GM18502 (cell line): Measurements from ENCODE around the gene GPSM1.

Source experiments
- ATAC-seq: cut with Tn5 transposase; IDR thresholded peaks from one replicate; pipeline ENCODE4 v1.9.1; 2021; ENCODE audit warnings: mild to moderate bottlenecking; ENCODE audit not compliant: unreplicated experiment, poor library complexity

The GPSM1 gene

GRCh38 chr9:136327304-136327974, at the start of gene GPSM1:
TSS of gene GPSM1 (plus strand) at chr9:136327539. CDS start at chr9:136327696, 157 bp downstream.
- ATAC-seq = no peak

GRCh38 chr9:136277746-136278145, 49.6 kb upstream of the GPSM1 start:
- no peak for ATAC-seq

- no peak for ATAC-seq
These were observed 49.1 kb upstream of the GPSM1 start for GRCh38 chr9:136278221-136278620.

- ATAC-seq = no peak
These were observed 48.4 kb upstream of the GPSM1 start for GRCh38 chr9:136278894-136279293.

- no peak for ATAC-seq
These were observed 47.9 kb upstream of the GPSM1 start for GRCh38 chr9:136279471-136279870.

- ATAC-seq = no peak
These were observed 46.6 kb upstream of the GPSM1 start for GRCh38 chr9:136280535-136281315.

GRCh38 chr9:136281421-136282271, 45.7 kb upstream of the GPSM1 start:
- no peak for ATAC-seq

- no peak for ATAC-seq
These were observed 45.0 kb upstream of the GPSM1 start for GRCh38 chr9:136282272-136282861.

- ATAC-seq = no peak
These were observed 43.8 kb upstream of the GPSM1 start for GRCh38 chr9:136283291-136284235.

GRCh38 chr9:136284311-136284710, 43.0 kb upstream of the GPSM1 start:
- ATAC-seq = no peak

GRCh38 chr9:136284951-136285350, 42.4 kb upstream of the GPSM1 start:
- no peak for ATAC-seq

GRCh38 chr9:136285501-136286358, 41.6 kb upstream of the GPSM1 start:
- no peak for ATAC-seq

- ATAC-seq = no peak
These were observed 40.9 kb upstream of the GPSM1 start for GRCh38 chr9:136286359-136286986.

- no peak for ATAC-seq
These were observed 40.4 kb upstream of the GPSM1 start for GRCh38 chr9:136286987-136287379.

- ATAC-seq = no peak
These were observed 39.2 kb upstream of the GPSM1 start for GRCh38 chr9:136287960-136288753.

GRCh38 chr9:136289651-136290507, 37.5 kb upstream of the GPSM1 start:
- ATAC-seq = no peak
